GM12892 (cell line): ENCODE results near the gene ARHGEF6.

Source experiments
- DNase-seq: peaks from one replicate; pipeline ENCODE4 v3.0.0; 2011; ENCODE audit not compliant: insufficient read length
- FAIRE-seq: peaks from 2 replicates; lab custom pipeline; 2011; peaks lifted over from hg19 to GRCh38; lab: Jason Lieb, UNC
- POLR2A ChIP-seq: IDR thresholded peaks from 2 replicates; pipeline ENCODE4 v1.6.1; 2011; ENCODE audit warnings: low read depth, low read length, control low read depth
- POLR2AphosphoS5 ChIP-seq: IDR thresholded peaks from 2 replicates; pipeline ENCODE4 v1.6.1; 2011; ENCODE audit warnings: low read depth, low read length, control low read depth
- TAF1 ChIP-seq: IDR thresholded peaks from 2 replicates; pipeline ENCODE4 v1.6.1; 2011; ENCODE audit warnings: low read depth, mild to moderate bottlenecking, control low read depth, low read length, borderline replicate concordance

The ARHGEF6 gene

GRCh38 chrX:136759968-136760367 is 20.8 kb downstream of the ARHGEF6 start:
- no peak for DNase-seq
- peak; percentile 38 for FAIRE-seq
- no peak for TF ChIP-seq TAF1
- TF ChIP-seq POLR2AphosphoS5: no peak
- no peak for TF ChIP-seq POLR2A

- no peak for DNase-seq
- TF ChIP-seq POLR2A (no peak), TAF1 (no peak), POLR2AphosphoS5 (no peak)
- no peak for FAIRE-seq
These were observed 25.3 kb downstream of the ARHGEF6 start for GRCh38 chrX:136755411-136755810.

GRCh38 chrX:136754651-136755050 is 26.1 kb downstream of the ARHGEF6 start:
- DNase-seq: no peak
- no peak for FAIRE-seq
- TF ChIP-seq TAF1 (no peak), POLR2A (no peak), POLR2AphosphoS5 (no peak)

GRCh38 chrX:136752796-136753195 is 27.9 kb downstream of the ARHGEF6 start:
- no peak for DNase-seq
- TF ChIP-seq TAF1: no peak
- no peak for TF ChIP-seq POLR2AphosphoS5
- TF ChIP-seq POLR2A: no peak
- FAIRE-seq: no peak

- TF ChIP-seq POLR2A: no peak
- TF ChIP-seq POLR2AphosphoS5: no peak
- TF ChIP-seq TAF1: no peak
- FAIRE-seq: no peak
- DNase-seq: no peak
These were observed 28.4 kb downstream of the ARHGEF6 start for GRCh38 chrX:136752346-136752745.

GRCh38 chrX:136750364-136750763 is 30.4 kb downstream of the ARHGEF6 start:
- no peak for FAIRE-seq
- no peak for DNase-seq
- no peak for TF ChIP-seq POLR2AphosphoS5
- TF ChIP-seq POLR2A: no peak
- TF ChIP-seq TAF1: no peak

- FAIRE-seq (peak; percentile 80), DNase-seq (no peak)
- TF ChIP-seq POLR2AphosphoS5 (no peak), POLR2A (no peak), TAF1 (no peak)
These were observed 33.4 kb downstream of the ARHGEF6 start for GRCh38 chrX:136747003-136747986.

GRCh38 chrX:136745215-136746173 is 35.2 kb downstream of the ARHGEF6 start:
- DNase-seq: no peak
- no peak for TF ChIP-seq POLR2AphosphoS5
- TF ChIP-seq TAF1: no peak
- no peak for TF ChIP-seq POLR2A
- FAIRE-seq: peak; percentile 69

GRCh38 chrX:136742721-136743379 is 37.9 kb downstream of the ARHGEF6 start:
- DNase-seq: no peak
- FAIRE-seq: no peak
- TF ChIP-seq TAF1 (no peak), POLR2AphosphoS5 (no peak), POLR2A (no peak)

GRCh38 chrX:136738049-136738729 is 42.5 kb downstream of the ARHGEF6 start:
- FAIRE-seq (no peak), DNase-seq (no peak)
- TF ChIP-seq POLR2AphosphoS5: no peak
- no peak for TF ChIP-seq POLR2A
- no peak for TF ChIP-seq TAF1
